K562 treated with DMSO at 1 percent for 4 hours (cell line): ENCODE measurements around the gene SLC22A8. TPM values are rescaled to one million over a fixed set of nuclear protein-coding genes. Genes with fewer than 3 reads are reported as not detected.

Experiments
- total RNA-seq: library from RNA; unstranded; fragments of 300-600 nt; gene quantifications from 2 replicates; pipeline ENCODE4 v1.2.3, GENCODE V29; 2022; ENCODE audit not compliant: insufficient read depth

The SLC22A8 gene, protein sequence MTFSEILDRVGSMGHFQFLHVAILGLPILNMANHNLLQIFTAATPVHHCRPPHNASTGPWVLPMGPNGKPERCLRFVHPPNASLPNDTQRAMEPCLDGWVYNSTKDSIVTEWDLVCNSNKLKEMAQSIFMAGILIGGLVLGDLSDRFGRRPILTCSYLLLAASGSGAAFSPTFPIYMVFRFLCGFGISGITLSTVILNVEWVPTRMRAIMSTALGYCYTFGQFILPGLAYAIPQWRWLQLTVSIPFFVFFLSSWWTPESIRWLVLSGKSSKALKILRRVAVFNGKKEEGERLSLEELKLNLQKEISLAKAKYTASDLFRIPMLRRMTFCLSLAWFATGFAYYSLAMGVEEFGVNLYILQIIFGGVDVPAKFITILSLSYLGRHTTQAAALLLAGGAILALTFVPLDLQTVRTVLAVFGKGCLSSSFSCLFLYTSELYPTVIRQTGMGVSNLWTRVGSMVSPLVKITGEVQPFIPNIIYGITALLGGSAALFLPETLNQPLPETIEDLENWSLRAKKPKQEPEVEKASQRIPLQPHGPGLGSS
- not detected in 2 replicates for total RNA-seq

DNA sequence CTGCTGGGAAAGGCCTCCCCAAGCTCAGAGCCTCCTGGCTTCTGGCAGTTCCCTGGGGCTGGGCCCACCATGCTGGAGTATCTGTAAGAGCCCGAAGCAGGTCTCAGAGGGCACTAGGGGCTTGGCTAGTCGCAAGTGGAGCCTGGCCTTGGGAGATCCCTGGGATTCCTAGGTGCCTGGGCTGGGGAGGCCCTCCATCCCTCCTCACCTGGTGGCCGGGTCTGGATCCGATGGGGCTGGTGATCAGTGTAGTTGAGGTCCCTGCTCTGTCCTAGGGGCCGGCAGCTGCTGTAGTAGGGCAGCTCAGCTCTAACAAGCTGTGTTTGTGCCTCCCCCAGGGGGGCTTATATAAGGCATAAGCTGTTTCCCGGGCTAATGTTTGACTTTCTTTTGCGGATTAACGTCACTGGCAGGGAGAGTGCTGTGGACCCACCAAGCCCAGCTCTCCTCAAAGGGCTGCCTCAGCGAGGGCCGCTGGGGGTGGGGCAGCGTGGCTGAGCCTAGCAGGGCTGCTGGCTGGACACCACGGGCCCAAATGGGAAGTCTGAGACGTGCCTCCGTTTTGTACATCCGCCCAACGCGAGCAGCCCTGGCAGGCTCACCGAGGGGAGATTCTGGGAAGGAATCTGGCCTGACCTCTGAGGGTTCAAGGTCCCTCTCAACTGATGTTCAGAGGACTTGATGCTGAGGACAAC lies at the start of gene SLC22A8:
SLC22A8 (minus strand) TSS at position 321 of the 695 bp plus-strand sequence. CDS start 883 bp downstream, outside the sequence.

DNA sequence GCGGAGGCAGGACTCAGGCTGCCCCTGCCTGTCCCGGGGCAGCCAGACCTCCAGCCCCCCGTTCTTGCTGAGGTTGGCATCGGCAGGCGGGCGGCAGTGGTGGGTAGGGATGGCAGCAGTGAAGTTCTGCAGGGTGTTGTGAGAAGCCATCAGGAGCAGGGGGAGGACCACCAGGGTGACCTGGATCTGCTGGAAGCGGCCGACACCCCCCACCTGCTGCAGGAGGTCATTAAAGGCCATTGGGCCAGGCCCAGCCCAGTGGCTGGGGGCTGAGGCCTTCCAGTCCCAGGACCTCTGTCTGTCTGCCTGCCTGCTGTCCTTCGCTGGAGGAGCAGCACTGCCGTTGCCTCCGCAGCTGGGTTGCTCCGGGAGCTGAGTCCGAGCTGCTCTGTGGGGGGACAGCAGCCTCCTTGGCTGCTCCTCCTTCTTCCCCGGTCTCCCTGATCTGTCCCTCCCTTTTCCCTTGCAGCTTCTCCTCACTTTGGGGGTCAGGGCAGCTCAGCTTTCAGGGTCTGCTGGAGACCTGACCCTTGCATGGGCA lies 31.1 kb downstream of the SLC22A8 start, which contains the start of gene SLC22A6:
SLC22A6 (minus strand) TSS at position 517 of the 541 bp plus-strand sequence; CDS start at position 240, 277 bp downstream.

Other genes starting within 250 kb of the SLC22A8 start
- gene TAF6L, start 244.4 kb downstream of the SLC22A8 start, total RNA-seq, result 23.2 and 49.9 TPM in 2 replicates
- gene TMEM179B, start 228.4 kb downstream of the SLC22A8 start, total RNA-seq, result 36.4 and 44.9 TPM in 2 replicates
- 15.3 and 18.4 TPM in 2 replicates for gene TMEM223, start 223.8 kb downstream of the SLC22A8 start, total RNA-seq
- gene NXF1, start 210.4 kb downstream of the SLC22A8 start, total RNA-seq, result 76.4 and 111 TPM in 2 replicates
- 63.1 and 77.8 TPM in 2 replicates for gene STX5, start 183.8 kb downstream of the SLC22A8 start, total RNA-seq
- not detected in 2 replicates for gene TEX54, start 183.0 kb downstream of the SLC22A8 start, total RNA-seq
- gene WDR74, start 176.3 kb downstream of the SLC22A8 start, total RNA-seq, result 48.1 and 51.9 TPM in 2 replicates
- 397 and 441 TPM in 2 replicates for gene SLC3A2, start 134.9 kb downstream of the SLC22A8 start, total RNA-seq
- gene CHRM1, start 94.5 kb downstream of the SLC22A8 start, total RNA-seq, result not detected in 2 replicates
- gene SLC22A6, start 30.9 kb downstream of the SLC22A8 start, total RNA-seq, result not detected in 2 replicates
- gene SLC22A24, start 128.4 kb upstream of the SLC22A8 start, total RNA-seq, result not detected in 2 replicates
- not detected in 2 replicates for gene SLC22A25, start 227.8 kb upstream of the SLC22A8 start, total RNA-seq